IPS-15b (cell line): ENCODE results near the gene GAPVD1.
"Not testable (repeated sequence)": the region's sequence is repeated elsewhere in the genome, so short reads cannot be mapped to it uniquely, and the experiment has no call there.

Experiments
- H3K27me3 ChIP-seq: one replicate; pipeline ENCODE4 v1.6.1; 2013; ENCODE audit warnings: low read length; ENCODE audit not compliant: control insufficient read depth, insufficient read depth
- H3K36me3 ChIP-seq: one replicate; pipeline ENCODE4 v1.6.1; 2013; ENCODE audit warnings: low read length; ENCODE audit not compliant: control insufficient read depth, insufficient read depth
- H3K4me1 ChIP-seq: one replicate; pipeline ENCODE4 v1.6.1; 2013; ENCODE audit warnings: mild to moderate bottlenecking, low read length; ENCODE audit not compliant: control insufficient read depth, insufficient read depth
- H3K4me3 ChIP-seq: one replicate; pipeline ENCODE4 v1.5.1; 2013; ENCODE audit warnings: low read depth, low read length
- H3K9ac ChIP-seq: one replicate; pipeline ENCODE4 v1.6.1; 2013; ENCODE audit warnings: low read depth, mild to moderate bottlenecking, low read length
- H3K9me3 ChIP-seq: one replicate; pipeline ENCODE4 v1.6.1; 2013; ENCODE audit warnings: mild to moderate bottlenecking, low read length; ENCODE audit not compliant: control insufficient read depth, insufficient read depth

GAPVD1 gene

DNA sequence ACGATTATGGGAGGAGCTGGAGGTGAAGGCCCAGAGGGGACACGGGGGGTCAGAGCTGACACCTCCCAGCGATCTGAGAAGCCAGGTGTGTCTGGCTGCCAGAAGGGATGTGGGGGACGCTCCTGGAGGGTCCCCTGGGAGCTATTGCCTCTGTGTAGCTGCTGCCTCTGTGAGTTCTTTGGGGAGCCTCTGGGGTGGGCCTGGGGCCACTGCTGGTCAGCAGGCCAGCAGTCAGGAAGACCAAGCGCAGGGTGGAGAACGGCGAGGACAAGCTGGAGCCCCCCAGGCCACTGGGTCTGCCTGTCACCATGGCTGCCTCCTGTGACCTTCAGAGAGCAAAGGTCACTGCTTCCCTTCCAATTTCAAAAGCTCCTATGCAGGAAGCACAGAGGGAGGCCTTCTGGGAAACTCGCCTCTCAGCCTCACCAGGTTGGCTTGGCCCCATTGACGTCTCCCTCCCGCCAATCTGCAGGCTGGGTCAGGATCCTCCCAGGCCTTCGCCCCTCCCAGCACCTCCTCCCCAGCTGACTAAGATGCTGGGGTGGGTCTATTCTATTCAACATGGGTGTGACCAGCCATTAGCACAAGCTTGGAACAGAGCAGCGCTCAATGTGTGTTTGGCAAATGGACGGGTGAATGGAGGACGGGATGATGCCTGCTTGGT is 126.4 kb downstream of the GAPVD1 start:
- Histone ChIP-seq H3K4me1 (peaks cover 4% of the 10 kb centered on the region), H3K4me3 (no peak overlapping the region), H3K27me3 (peaks cover 8% of the 10 kb centered on the region), H3K36me3 (no peaks in the 10 kb centered on the region), H3K9ac (no peak overlapping the region), H3K9me3 (no peaks in the 10 kb centered on the region)

GRCh38 chr9:125388978-125389377 is 127.4 kb downstream of the GAPVD1 start:
- Histone ChIP-seq H3K27me3 (peaks cover 8% of the 10 kb centered on the region), H3K4me1 (peaks cover 4% of the 10 kb centered on the region), H3K9me3 (no peaks in the 10 kb centered on the region), H3K9ac (no peak overlapping the region), H3K36me3 (no peaks in the 10 kb centered on the region), H3K4me3 (no peak overlapping the region)

- H3K27me3 ChIP-seq: peaks cover 8% of the 10 kb centered on the region
- no peak overlapping the region for H3K4me3 ChIP-seq
- H3K36me3 ChIP-seq: no peaks in the 10 kb centered on the region
- H3K9ac ChIP-seq: no peak overlapping the region
- H3K4me1 ChIP-seq: peaks cover 4% of the 10 kb centered on the region
- H3K9me3 ChIP-seq: no peaks in the 10 kb centered on the region
Observed at GRCh38 chr9:125391704-125392103, 130.1 kb downstream of the GAPVD1 start.

- Histone ChIP-seq H3K27me3 (peaks cover 8% of the 10 kb centered on the region), H3K4me1 (peaks cover 4% of the 10 kb centered on the region), H3K9me3 (no peaks in the 10 kb centered on the region), H3K9ac (no peak overlapping the region), H3K36me3 (no peaks in the 10 kb centered on the region), H3K4me3 (no peak overlapping the region)
Observed at GRCh38 chr9:125393426-125393825, 131.8 kb downstream of the GAPVD1 start.

GRCh38 chr9:125396799-125397198 is 135.2 kb downstream of the GAPVD1 start:
- H3K4me3 ChIP-seq: no peak overlapping the region
- H3K4me1 ChIP-seq: no peaks in the 10 kb centered on the region
- H3K36me3 ChIP-seq: no peaks in the 10 kb centered on the region
- no peaks in the 10 kb centered on the region for H3K27me3 ChIP-seq
- no peak overlapping the region for H3K9ac ChIP-seq
- no peaks in the 10 kb centered on the region for H3K9me3 ChIP-seq

DNA sequence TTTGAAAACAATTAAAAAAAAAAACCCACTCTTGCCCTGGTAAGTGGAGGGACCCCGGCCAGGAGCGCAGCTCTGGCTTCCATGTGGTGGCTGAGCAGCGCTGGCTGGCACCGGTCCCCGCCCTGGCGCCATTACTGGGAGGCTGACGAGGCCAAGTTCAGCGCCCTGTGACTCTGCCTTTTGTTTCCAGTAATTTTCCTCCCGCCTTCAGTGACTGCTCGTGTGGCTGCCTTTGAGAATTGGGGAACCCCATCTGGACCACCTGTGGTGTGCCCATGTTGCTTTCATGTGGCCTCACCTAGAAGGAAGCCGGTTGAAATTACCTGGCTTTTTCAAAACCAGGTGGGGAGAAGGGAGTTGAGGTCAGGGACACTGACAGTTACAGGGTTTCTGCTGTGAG is 136.1 kb downstream of the GAPVD1 start:
- Histone ChIP-seq H3K27me3 (no peaks in the 10 kb centered on the region), H3K36me3 (no peaks in the 10 kb centered on the region), H3K4me1 (no peaks in the 10 kb centered on the region), H3K4me3 (no peak overlapping the region), H3K9me3 (no peaks in the 10 kb centered on the region), H3K9ac (no peak overlapping the region)

- Histone ChIP-seq H3K4me1 (no peaks in the 10 kb centered on the region), H3K9me3 (no peaks in the 10 kb centered on the region), H3K36me3 (no peaks in the 10 kb centered on the region), H3K27me3 (no peaks in the 10 kb centered on the region), H3K9ac (no peak overlapping the region), H3K4me3 (no peak overlapping the region)
Observed at GRCh38 chr9:125398243-125398642, 136.6 kb downstream of the GAPVD1 start.

DNA sequence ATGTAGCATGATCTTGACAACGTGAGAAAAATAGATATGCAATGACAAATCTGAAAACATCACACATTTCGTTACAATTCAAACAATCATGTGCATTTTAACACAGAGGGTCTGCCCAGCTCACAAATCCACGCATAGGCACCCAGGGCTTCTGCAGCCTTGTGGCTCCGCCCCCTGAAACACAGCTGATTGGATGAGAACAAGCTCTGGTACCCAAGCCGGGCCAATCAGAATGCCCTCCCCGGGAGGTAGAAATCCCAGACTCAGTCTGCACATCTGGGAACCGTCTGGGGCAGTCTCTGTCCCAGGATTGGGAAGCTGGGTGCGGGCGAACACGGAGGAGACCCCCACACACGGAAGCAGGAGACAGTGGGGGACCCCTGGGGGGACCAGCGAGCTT is 137.5 kb downstream of the GAPVD1 start:
- no peaks in the 10 kb centered on the region for H3K27me3 ChIP-seq
- H3K4me1 ChIP-seq: no peaks in the 10 kb centered on the region
- H3K9ac ChIP-seq: no peak overlapping the region
- H3K36me3 ChIP-seq: no peaks in the 10 kb centered on the region
- H3K4me3 ChIP-seq: no peak overlapping the region
- H3K9me3 ChIP-seq: no peaks in the 10 kb centered on the region

GRCh38 chr9:125399666-125400065 is 138.0 kb downstream of the GAPVD1 start:
- no peaks in the 10 kb centered on the region for H3K27me3 ChIP-seq
- no peaks in the 10 kb centered on the region for H3K36me3 ChIP-seq

GRCh38 chr9:125400232-125400631 is 138.6 kb downstream of the GAPVD1 start:
- H3K4me3 ChIP-seq, H3K36me3 ChIP-seq, H3K9ac ChIP-seq, H3K9me3 ChIP-seq, H3K27me3 ChIP-seq, H3K4me1 ChIP-seq: not testable (repeated sequence)

More at GRCh38 chr9:125399666-125400065, 138.0 kb downstream of the GAPVD1 start:
- H3K4me1 ChIP-seq: no peaks in the 10 kb centered on the region
- no peak overlapping the region for H3K9ac ChIP-seq
- no peaks in the 10 kb centered on the region for H3K9me3 ChIP-seq
- no peak overlapping the region for H3K4me3 ChIP-seq

GRCh38 chr9:125400725-125401716 is 139.4 kb downstream of the GAPVD1 start:
- Histone ChIP-seq H3K9me3 (no peaks in the 10 kb centered on the region), H3K9ac (no peak overlapping the region), H3K36me3 (no peaks in the 10 kb centered on the region), H3K4me1 (no peaks in the 10 kb centered on the region), H3K27me3 (no peaks in the 10 kb centered on the region), H3K4me3 (no peak overlapping the region)

GRCh38 chr9:125404733-125405132 is 143.1 kb downstream of the GAPVD1 start:
- Histone ChIP-seq H3K9ac (no peak overlapping the region), H3K36me3 (no peaks in the 10 kb centered on the region), H3K9me3 (no peaks in the 10 kb centered on the region), H3K4me3 (no peak overlapping the region), H3K27me3 (peaks cover 11% of the 10 kb centered on the region), H3K4me1 (no peaks in the 10 kb centered on the region)
